Psoas muscle (tissue), 8 donors: Measurements from ENCODE around the gene CAMK2N1. TPM values are rescaled to one million over a fixed set of nuclear protein-coding genes. Genes with fewer than 3 reads are reported as not detected.

Source experiments
- ATAC-seq, 4 donors: fragments of 200-7000 bp; cut with Tn5 transposase; one replicate each; pipeline ENCODE4 v1.9.1; 2020; ENCODE audit warnings: moderate library complexity in 3 of 4, mild to moderate bottlenecking in 2 of 4
- DNase-seq, 2 donors: peaks; one replicate each; pipeline ENCODE4 v3.0.0-alpha.2; 2020
- H3K27ac ChIP-seq: fragments of 200-600 bp; one replicate; pipeline ENCODE4 v1.8.0; 2022
- H3K27me3 ChIP-seq, 3 donors: fragments of 200-600 bp in 1 of 3; one replicate each; pipeline versions ENCODE4 v1.6.1 to v1.8.0; 2013 to 2022; ENCODE audit warnings: low read length in 2 of 3, mild to moderate bottlenecking in 2 of 3, moderate library complexity in 1 of 3; ENCODE audit not compliant: insufficient read depth in 3 of 3
- H3K36me3 ChIP-seq, 2 donors: fragments of 200-600 bp in 1 of 2; one replicate each; pipeline versions ENCODE4 v1.6.1 to v1.8.0; 2013 to 2022; ENCODE audit warnings: low read depth in 1 of 2, mild to moderate bottlenecking in 1 of 2, moderate library complexity in 1 of 2; ENCODE audit not compliant: insufficient read depth in 1 of 2
- H3K4me1 ChIP-seq: fragments of 200-600 bp; one replicate; pipeline ENCODE4 v1.8.0; 2022
- H3K4me3 ChIP-seq: fragments of 200-600 bp; one replicate; pipeline ENCODE4 v1.8.0; 2022; ENCODE audit warnings: mild to moderate bottlenecking
- H3K9me3 ChIP-seq: fragments of 200-600 bp; one replicate; pipeline ENCODE4 v1.8.0; 2022
- WGBS, 3 donors: extraction: QIAGEN DNeasy Blood & Tissue Kit; methylation state at CpG; one replicate each; pipeline versions ENCODE4 v1.1.6 to v1.1.7; 2013; 5-methylcytosine and 5-hydroxymethylcytosine counted together
- intact Hi-C, 2 donors: fragments of 100-400 bp; cut with DNase I; formaldehyde crosslinking; loops; one replicate each; pipeline versions ENCODE4 v1.11.0 to v1.14.2; 2022
- polyA plus RNA-seq, 3 donors: library from polyadenylated mRNA; stranded (reverse); fragments of 200-250 nt; gene quantifications; one replicate each; pipeline ENCODE4 v1.2.3, GENCODE V29; 2013
- total RNA-seq, 4 donors: library from RNA; stranded (reverse); fragmentation: NEBNext Ultra II Directional in 2 of 4; extraction: Animal tissue kit (Norgen Biotek cat#: 25700) in 2 of 4; gene quantifications; one replicate each; pipeline versions ENCODE4 v1.2.1 to v1.2.4, GENCODE V29; 2021 to 2023
- TF ChIP-seq, protein P1 (sequence below): fragments of 200-600 bp; IDR thresholded peaks from one replicate; pipeline ENCODE4 v1.8.0; 2022; ENCODE audit warnings: antibody characterized with exemption
- donor health status: healthy with polysubstance abuse.
- donor health status: DM: no; HTN: no; CAD: no; lungs with moderate emphysema.
- donor health status: Bipolar disorder and iron deficiency.
- donor health status: healthy.
- donor health status: DM: yes; HTN: yes; CAD: no.
- donor health status: DM: no; HTN: no; CAD: no.
- donor health status: DM: no; HTN: no; CAD: no.
- donor health status: DM: yes; HTN: yes; CAD: no.

CAMK2N1 gene
- total and polyA plus RNA-seq, 7 donors, result 2.2 to 7.9 (median 4.2) TPM

GRCh38 chr1:20480243-20480944, 5.6 kb downstream of the CAMK2N1 start:
- TF ChIP-seq, protein P1, sequence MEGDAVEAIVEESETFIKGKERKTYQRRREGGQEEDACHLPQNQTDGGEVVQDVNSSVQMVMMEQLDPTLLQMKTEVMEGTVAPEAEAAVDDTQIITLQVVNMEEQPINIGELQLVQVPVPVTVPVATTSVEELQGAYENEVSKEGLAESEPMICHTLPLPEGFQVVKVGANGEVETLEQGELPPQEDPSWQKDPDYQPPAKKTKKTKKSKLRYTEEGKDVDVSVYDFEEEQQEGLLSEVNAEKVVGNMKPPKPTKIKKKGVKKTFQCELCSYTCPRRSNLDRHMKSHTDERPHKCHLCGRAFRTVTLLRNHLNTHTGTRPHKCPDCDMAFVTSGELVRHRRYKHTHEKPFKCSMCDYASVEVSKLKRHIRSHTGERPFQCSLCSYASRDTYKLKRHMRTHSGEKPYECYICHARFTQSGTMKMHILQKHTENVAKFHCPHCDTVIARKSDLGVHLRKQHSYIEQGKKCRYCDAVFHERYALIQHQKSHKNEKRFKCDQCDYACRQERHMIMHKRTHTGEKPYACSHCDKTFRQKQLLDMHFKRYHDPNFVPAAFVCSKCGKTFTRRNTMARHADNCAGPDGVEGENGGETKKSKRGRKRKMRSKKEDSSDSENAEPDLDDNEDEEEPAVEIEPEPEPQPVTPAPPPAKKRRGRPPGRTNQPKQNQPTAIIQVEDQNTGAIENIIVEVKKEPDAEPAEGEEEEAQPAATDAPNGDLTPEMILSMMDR, result no peak
- Histone ChIP-seq H3K4me1 (peaks cover 7% of the 10 kb centered on the region), H3K9me3 (no peaks in the 10 kb centered on the region), H3K36me3 (no peaks in the 10 kb centered on the region), H3K4me3 (no peak overlapping the region), H3K27ac (no peak overlapping the region), H3K27me3 (peaks cover 0 to 69% (median 16%) of the 10 kb centered on the region in 3 donors)
- ATAC-seq (no peak), DNase-seq (no peak)
- intact Hi-C loops, result loop anchor here in 1 of 2 donors (10.0 kb wide), 1 partner anchor 106 kb away; no protein-coding TSS in a partner anchor
- WGBS, 3 donors, result 81 to 83% (median 82%) methylated on average over 10 of the region's 10 CpGs

- peaks cover 4% of the 10 kb centered on the region for H3K4me1 ChIP-seq
- ATAC-seq, result no peak
- H3K4me3 ChIP-seq, result no peak overlapping the region
- no peak for DNase-seq
- no peaks in the 10 kb centered on the region for H3K9me3 ChIP-seq
- H3K27me3 ChIP-seq, result peaks cover 0 to 71% (median 16%) of the 10 kb centered on the region in 3 donors
- H3K27ac ChIP-seq, result no peak overlapping the region
- TF ChIP-seq, protein P1, result no peak
- H3K36me3 ChIP-seq, result no peaks in the 10 kb centered on the region
- 87 to 89% (median 88%) methylated on average over 4 of the region's 4 CpGs for WGBS, 3 donors
- intact Hi-C loops, result loop anchor here in 1 of 2 donors (10.0 kb wide), 1 partner anchor 105 kb away; no protein-coding TSS in a partner anchor
Observed at GRCh38 chr1:20479840-20480239, 6.2 kb downstream of the CAMK2N1 start.

DNA sequence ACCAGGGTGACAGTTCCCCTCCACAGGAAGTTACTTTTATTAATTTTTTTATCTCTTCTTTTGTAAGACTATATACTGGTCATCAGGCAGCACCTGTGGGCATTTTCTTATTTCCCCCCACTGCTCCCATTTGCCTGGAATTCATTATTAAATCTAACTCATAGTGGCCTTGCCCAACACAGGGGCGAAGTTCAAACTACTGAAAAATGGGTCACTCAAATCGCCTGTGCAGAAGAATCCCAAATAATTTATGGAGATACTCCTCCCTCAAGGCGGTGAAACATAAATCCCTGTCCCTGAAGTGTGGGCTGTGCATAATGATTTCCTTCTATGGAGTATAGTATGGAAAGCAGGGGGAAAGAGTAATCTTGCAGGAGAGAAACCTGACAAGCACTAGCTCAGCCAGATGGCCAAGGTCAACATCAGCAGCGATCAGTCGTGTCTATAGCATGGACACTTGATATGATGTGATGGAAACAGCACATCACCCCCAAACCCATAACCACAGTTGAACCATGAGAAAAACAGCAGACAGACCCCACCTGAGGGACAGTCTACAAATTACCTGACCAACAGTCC, 7.9 kb downstream of the CAMK2N1 start:
- intact Hi-C loops, result no loop called here

GRCh38 chr1:20477348-20478056, 8.5 kb downstream of the CAMK2N1 start:
- Histone ChIP-seq H3K27ac (no peak overlapping the region), H3K36me3 (no peaks in the 10 kb centered on the region), H3K27me3 (peaks cover 0 to 58% (median 6%) of the 10 kb centered on the region in 3 donors), H3K4me1 (no peaks in the 10 kb centered on the region), H3K9me3 (no peaks in the 10 kb centered on the region), H3K4me3 (no peak overlapping the region)
- DNase-seq, result no peak
- TF ChIP-seq, protein P1, result no peak
- ATAC-seq, result no peak
- WGBS, 3 donors, result 31 to 45% (median 31%) methylated on average over 10 of the region's 10 CpGs
- intact Hi-C loops, result no loop called here

More for the DNA sequence above, 7.9 kb downstream of the CAMK2N1 start:
- Histone ChIP-seq H3K27ac (no peak overlapping the region), H3K9me3 (no peaks in the 10 kb centered on the region), H3K27me3 (peaks cover 0 to 59% (median 6%) of the 10 kb centered on the region in 3 donors), H3K36me3 (no peaks in the 10 kb centered on the region), H3K4me1 (no peaks in the 10 kb centered on the region), H3K4me3 (no peak overlapping the region)
- ATAC-seq (no peak), DNase-seq (no peak)
- 56 to 62% (median 60%) methylated on average over 5 of the region's 5 CpGs for WGBS, 3 donors
- TF ChIP-seq, protein P1, result no peak
